Muscle of leg (tissue), 11 donors: Measurements from ENCODE around the gene IL19. TPM values are rescaled to one million over a fixed set of nuclear protein-coding genes. Genes with fewer than 3 reads are reported as not detected.

ENCODE experiments used
- DNase-seq: peaks from one replicate; pipeline ENCODE4 v3.0.0; 2013
- H3K27ac ChIP-seq: one replicate; pipeline ENCODE4 v1.5.1; 2013; ENCODE audit warnings: mild to moderate bottlenecking, low read length, control low read depth
- H3K27me3 ChIP-seq: one replicate; pipeline ENCODE4 v1.6.1; 2013; ENCODE audit warnings: low read length; ENCODE audit not compliant: control insufficient read depth, insufficient read depth
- H3K36me3 ChIP-seq: one replicate; pipeline ENCODE4 v1.6.1; 2013; ENCODE audit warnings: low read length; ENCODE audit not compliant: control insufficient read depth, insufficient read depth
- H3K4me1 ChIP-seq: one replicate; pipeline ENCODE4 v1.6.1; 2013; ENCODE audit warnings: low read length; ENCODE audit not compliant: control insufficient read depth, insufficient read depth
- H3K4me3 ChIP-seq: one replicate; pipeline ENCODE4 v1.5.1; 2013; ENCODE audit warnings: low read length, control low read depth
- H3K9me3 ChIP-seq: replicated peaks from 2 replicates; pipeline ENCODE4 v1.6.1; 2013; ENCODE audit warnings: low read depth, low read length; ENCODE audit not compliant: control insufficient read depth
- WGBS: methylation state at CpG from one replicate; pipeline ENCODE4 v1.1.5; 2013; ENCODE audit warnings: missing lambda C conversion rate; ENCODE audit not compliant: insufficient coverage; 5-methylcytosine and 5-hydroxymethylcytosine counted together
- polyA plus RNA-seq, 8 donors: library from polyadenylated mRNA; unstranded; fragments of 120-200 nt; gene quantifications; one replicate each; pipeline versions ENCODE4 v1.2.1 to v1.2.3, GENCODE V29; 2013; ENCODE audit warnings: inconsistent platforms in 1 of 8, low replicate concordance in 1 of 8; ENCODE audit not compliant: insufficient read length in 8 of 8, insufficient read depth in 1 of 8
- total RNA-seq: library from RNA; stranded (reverse); fragments of 120-200 nt; gene quantifications from one replicate; pipeline ENCODE4 v1.2.4, GENCODE V29; 2013

The IL19 gene
- total and polyA plus RNA-seq, 9 donors: not detected

- WGBS: 38% methylated on average over 1 of the region's 4 CpGs
Observed at GRCh38 chr1:206809504-206810084, 39.0 kb downstream of the IL19 start.

GRCh38 chr1:206812471-206812870, 41.9 kb downstream of the IL19 start:
- Histone ChIP-seq H3K4me1 (peaks cover 2% of the 10 kb centered on the region), H3K36me3 (no peaks in the 10 kb centered on the region), H3K4me3 (no peak overlapping the region), H3K27ac (no peak overlapping the region), H3K9me3 (peaks cover 6% of the 10 kb centered on the region), H3K27me3 (no peaks in the 10 kb centered on the region)
- no peak for DNase-seq
- 100% methylated on average over 1 of the region's 2 CpGs for WGBS

More at GRCh38 chr1:206809504-206810084, 39.0 kb downstream of the IL19 start:
- no peaks in the 10 kb centered on the region for H3K27me3 ChIP-seq
- no peak overlapping the region for H3K27ac ChIP-seq
- peaks cover 6% of the 10 kb centered on the region for H3K9me3 ChIP-seq
- no peaks in the 10 kb centered on the region for H3K36me3 ChIP-seq
- no peaks in the 10 kb centered on the region for H3K4me1 ChIP-seq
- H3K4me3 ChIP-seq: no peak overlapping the region
- DNase-seq: no peak

GRCh38 chr1:206814716-206815341, 44.3 kb downstream of the IL19 start:
- peak; percentile 83 for DNase-seq
- Histone ChIP-seq H3K4me3 (no peak overlapping the region), H3K9me3 (peaks cover 6% of the 10 kb centered on the region), H3K36me3 (no peaks in the 10 kb centered on the region), H3K4me1 (peaks cover 2% of the 10 kb centered on the region), H3K27ac (peak overlapping the region; percentile 13), H3K27me3 (no peaks in the 10 kb centered on the region)
- WGBS: 18% methylated on average over 1 of the region's 2 CpGs

GRCh38 chr1:206816390-206817287, 46.1 kb downstream of the IL19 start:
- H3K27ac ChIP-seq: no peak overlapping the region
- H3K4me1 ChIP-seq: peaks cover 2% of the 10 kb centered on the region
- no peaks in the 10 kb centered on the region for H3K27me3 ChIP-seq
- peak; percentile 60 for DNase-seq
- H3K36me3 ChIP-seq: no peaks in the 10 kb centered on the region
- H3K9me3 ChIP-seq: peaks cover 6% of the 10 kb centered on the region
- H3K4me3 ChIP-seq: no peak overlapping the region
- WGBS: 54% methylated on average over 2 of the region's 4 CpGs

- H3K27me3 ChIP-seq: no peaks in the 10 kb centered on the region
- no peak overlapping the region for H3K27ac ChIP-seq
- peaks cover 9% of the 10 kb centered on the region for H3K4me1 ChIP-seq
- no CpG with 5 or more reads among the region's 4 CpGs for WGBS
- no peaks in the 10 kb centered on the region for H3K9me3 ChIP-seq
- DNase-seq: no peak
- no peaks in the 10 kb centered on the region for H3K36me3 ChIP-seq
- H3K4me3 ChIP-seq: no peak overlapping the region
Observed at GRCh38 chr1:206821493-206821892, 50.9 kb downstream of the IL19 start.

- Histone ChIP-seq H3K27me3 (no peaks in the 10 kb centered on the region), H3K36me3 (no peaks in the 10 kb centered on the region), H3K4me1 (peaks cover 9% of the 10 kb centered on the region), H3K9me3 (no peaks in the 10 kb centered on the region), H3K27ac (peak overlapping the region; percentile 57), H3K4me3 (no peak overlapping the region)
- peak; percentile 90 for DNase-seq
- 18% methylated on average over 3 of the region's 5 CpGs for WGBS
Observed at GRCh38 chr1:206823727-206824126, 53.2 kb downstream of the IL19 start.

GRCh38 chr1:206824331-206824730, 53.8 kb downstream of the IL19 start:
- peak; percentile 49 for DNase-seq
- Histone ChIP-seq H3K36me3 (no peaks in the 10 kb centered on the region), H3K9me3 (no peaks in the 10 kb centered on the region), H3K4me1 (peaks cover 9% of the 10 kb centered on the region), H3K27ac (peak overlapping the region; percentile 57), H3K4me3 (no peak overlapping the region), H3K27me3 (peaks cover 2% of the 10 kb centered on the region)
- 75% methylated on average over 2 of the region's 3 CpGs for WGBS

- H3K4me3 ChIP-seq: no peak overlapping the region
- H3K27ac ChIP-seq: no peak overlapping the region
- peaks cover 9% of the 10 kb centered on the region for H3K4me1 ChIP-seq
- H3K27me3 ChIP-seq: peaks cover 3% of the 10 kb centered on the region
- 56% methylated on average over 3 of the region's 4 CpGs for WGBS
- H3K36me3 ChIP-seq: no peaks in the 10 kb centered on the region
- no peaks in the 10 kb centered on the region for H3K9me3 ChIP-seq
- DNase-seq: no peak
Observed at GRCh38 chr1:206826394-206826793, 55.8 kb downstream of the IL19 start.

GRCh38 chr1:206828061-206828460, 57.5 kb downstream of the IL19 start:
- H3K36me3 ChIP-seq: no peaks in the 10 kb centered on the region
- H3K27ac ChIP-seq: no peak overlapping the region
- H3K27me3 ChIP-seq: peaks cover 3% of the 10 kb centered on the region
- WGBS: no CpG with 5 or more reads among the region's 1 CpG
- H3K9me3 ChIP-seq: no peaks in the 10 kb centered on the region
- peaks cover 9% of the 10 kb centered on the region for H3K4me1 ChIP-seq
- DNase-seq: no peak
- no peak overlapping the region for H3K4me3 ChIP-seq

GRCh38 chr1:206828765-206829164, 58.2 kb downstream of the IL19 start:
- no peaks in the 10 kb centered on the region for H3K36me3 ChIP-seq
- no CpG with 5 or more reads among the region's 4 CpGs for WGBS
- H3K4me1 ChIP-seq: peaks cover 6% of the 10 kb centered on the region
- DNase-seq: no peak
- no peak overlapping the region for H3K4me3 ChIP-seq
- no peak overlapping the region for H3K27ac ChIP-seq
- peaks cover 3% of the 10 kb centered on the region for H3K27me3 ChIP-seq
- H3K9me3 ChIP-seq: no peaks in the 10 kb centered on the region
